T-helper 9 cell (primary cell): ENCODE measurements around the gene CELF1.

Experiments
- DNase-seq: peaks from one replicate; pipeline ENCODE4 v3.0.0-alpha.2; 2020

The CELF1 gene

GRCh38 chr11:47508240-47508957 is 44.5 kb downstream of the CELF1 start:
- no peak for DNase-seq

DNA sequence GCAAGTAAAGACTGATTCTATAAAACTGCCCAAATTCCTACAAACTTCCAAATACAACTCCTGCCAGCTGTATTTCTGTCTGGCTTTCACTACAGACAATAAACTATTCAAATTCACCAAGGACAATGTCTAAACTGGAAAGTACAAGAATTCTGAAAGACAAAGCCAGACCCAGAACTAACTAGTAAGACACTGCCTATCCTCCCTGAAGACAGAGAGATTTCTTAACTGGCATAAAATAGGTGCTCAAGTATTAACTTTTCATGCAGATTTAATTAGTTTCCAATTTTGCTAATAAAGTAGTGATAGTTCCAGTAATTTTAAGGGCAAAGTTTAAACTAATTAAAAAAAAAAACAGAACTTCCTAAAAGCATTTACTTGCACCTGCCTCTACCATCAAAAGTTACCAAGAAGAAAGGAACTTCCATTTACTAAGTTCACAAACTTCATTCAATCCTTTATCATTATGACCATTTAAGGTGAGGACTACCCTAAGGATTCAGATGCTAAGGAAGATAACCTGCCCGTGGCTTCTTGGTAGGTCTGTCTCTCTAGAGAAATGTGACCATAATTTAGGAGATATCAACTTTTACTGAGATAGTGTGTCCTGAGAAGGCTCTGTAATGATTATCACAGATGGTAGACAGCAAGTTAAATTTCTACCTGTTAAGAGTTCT is 45.2 kb downstream of the CELF1 start:
- no peak for DNase-seq

GRCh38 chr11:47506795-47507562 is 46.0 kb downstream of the CELF1 start:
- DNase-seq: no peak

GRCh38 chr11:47506373-47506772 is 46.6 kb downstream of the CELF1 start:
- no peak for DNase-seq

- no peak for DNase-seq
These were observed 48.0 kb downstream of the CELF1 start for GRCh38 chr11:47504910-47505309.

DNA sequence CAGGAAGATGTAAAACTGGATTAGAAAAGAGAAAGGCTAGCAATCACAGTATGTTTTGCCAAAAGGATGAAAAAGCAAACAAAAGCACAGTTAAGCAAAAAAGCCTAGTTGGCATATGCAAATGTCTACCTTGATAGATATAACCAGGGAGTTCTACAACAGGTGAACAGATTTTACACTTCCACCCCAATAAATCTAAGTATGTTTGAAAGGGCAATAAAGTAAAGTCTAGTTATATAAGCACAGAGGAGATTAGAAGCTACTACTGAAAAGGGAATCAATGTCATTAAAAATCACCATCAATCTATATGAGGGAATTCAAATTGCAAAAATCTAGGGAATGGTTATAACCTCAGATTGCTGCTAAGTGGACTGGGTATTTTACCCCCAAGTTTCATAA is 49.7 kb downstream of the CELF1 start:
- DNase-seq: no peak

DNA sequence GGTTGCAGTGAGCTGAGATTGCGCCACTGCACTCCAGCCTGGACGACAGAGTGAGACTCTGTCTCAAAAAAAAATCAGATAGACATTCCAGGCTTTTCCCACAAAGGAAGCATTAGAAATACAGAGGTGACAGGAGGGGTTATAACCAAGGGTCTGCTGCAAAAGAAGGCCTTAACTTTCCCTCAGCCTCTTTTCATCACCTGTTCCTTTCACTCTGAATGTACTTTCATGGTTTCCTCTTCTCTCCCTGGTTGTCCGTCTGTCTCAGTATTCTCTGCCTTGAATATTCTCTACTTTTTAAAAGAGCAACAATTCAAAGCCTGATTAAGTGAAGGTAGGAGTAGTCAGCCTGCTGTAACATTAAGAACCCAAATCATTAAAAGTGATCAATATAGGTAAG is 50.2 kb downstream of the CELF1 start:
- DNase-seq: no peak

DNA sequence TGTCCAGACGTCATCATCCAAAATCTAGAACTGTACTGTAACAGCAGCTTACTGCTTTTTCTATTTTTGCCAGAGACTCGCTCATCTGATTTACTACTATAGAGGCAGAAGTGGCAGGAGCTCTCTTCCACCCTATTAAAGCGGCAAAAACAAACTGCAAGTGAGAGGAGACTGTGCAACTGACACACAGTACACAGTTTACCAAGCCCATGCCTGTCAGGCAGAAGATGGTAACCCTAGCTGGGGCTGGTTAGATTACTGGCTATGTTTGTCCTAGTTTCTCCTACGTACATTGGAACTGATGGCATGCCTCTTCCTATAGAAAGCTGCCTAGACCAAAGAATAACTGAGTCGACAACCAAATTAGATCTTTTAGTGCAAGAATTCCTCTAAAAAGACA is 51.8 kb downstream of the CELF1 start:
- DNase-seq: no peak

DNA sequence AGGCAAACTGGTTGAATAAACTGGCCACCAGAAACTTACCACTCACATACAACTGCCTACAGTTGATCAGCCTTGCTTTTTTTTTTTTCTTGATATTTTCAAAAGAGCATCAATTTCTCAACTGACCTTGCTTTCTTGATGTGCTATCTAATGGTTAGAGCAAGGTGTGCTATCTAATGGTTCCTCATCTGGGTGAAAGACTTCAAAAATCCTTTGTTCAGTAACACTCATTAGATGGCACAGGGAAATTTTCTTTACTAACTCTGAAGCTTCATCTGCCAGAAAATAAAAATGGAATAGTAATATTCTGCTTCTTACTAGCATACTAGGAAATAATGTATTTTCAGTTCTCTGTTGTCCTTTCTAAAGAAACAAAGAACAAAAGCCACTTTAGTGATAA is 52.8 kb downstream of the CELF1 start:
- DNase-seq: no peak

DNA sequence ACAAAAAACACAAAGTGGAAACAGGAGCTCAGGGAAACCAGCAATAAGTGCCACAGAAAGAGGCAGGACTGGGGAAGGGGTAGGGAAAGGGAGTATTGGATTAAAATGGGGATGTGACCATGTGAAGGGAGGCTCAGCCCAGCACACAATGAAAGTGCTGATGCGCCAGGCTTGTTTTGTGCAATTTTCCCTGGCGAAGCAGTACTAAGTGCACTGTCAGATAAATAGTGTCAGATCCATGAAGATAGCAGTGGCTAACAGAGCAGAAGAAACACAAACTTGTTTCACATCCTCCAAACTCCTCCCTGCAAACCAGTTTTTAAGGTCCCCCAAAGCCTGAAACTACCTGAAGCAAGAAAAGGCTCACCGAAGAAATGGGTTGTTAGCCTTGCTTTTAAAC is 53.3 kb downstream of the CELF1 start:
- DNase-seq: no peak

GRCh38 chr11:47499161-47499560 is 53.8 kb downstream of the CELF1 start:
- DNase-seq: no peak

DNA sequence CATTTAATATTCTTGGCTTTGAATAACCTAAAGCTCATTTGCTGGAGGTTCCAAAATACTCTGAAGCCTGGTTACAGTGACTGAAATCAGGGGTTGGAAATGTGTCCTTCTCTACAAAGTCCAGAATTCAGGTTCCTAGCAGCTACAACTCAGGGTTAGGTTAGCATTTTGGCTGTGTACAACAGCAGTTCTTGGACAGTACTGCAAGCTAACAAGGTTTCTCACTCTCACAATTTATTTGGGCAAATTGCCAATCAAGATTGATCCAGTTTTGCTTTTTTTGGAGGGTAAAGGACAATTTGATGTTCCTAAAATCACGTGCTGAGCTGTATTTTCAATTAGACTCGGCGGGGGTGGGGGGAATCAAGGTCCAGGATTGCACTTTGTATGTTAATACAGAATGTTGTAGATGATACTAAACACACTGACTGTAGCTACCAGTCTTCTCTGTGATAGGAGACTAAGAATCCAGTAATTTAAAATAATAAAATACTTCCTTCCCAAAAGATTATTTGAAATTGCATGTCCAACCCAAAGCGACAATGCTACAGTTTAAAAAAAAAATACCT is 54.3 kb downstream of the CELF1 start:
- DNase-seq: no peak

DNA sequence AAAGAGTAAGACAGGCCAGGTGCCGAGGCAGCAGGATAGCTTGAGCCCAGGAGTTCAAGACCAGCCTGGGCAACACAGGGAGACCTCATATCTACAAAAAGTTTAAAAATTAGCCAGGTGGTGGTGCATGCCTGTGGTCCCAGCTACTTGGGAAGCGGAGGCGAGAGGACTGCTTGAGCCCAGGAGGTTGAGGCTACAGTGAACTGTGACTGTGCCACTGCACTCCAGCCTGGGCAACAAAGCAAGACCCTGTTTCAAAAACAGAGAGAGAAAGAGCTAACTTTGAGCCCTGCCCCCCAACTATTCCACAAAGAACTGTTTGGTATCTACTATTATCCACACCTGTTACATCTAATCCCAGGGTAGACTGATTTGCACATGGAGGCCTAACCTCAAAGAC is 54.8 kb downstream of the CELF1 start:
- DNase-seq: no peak

DNA sequence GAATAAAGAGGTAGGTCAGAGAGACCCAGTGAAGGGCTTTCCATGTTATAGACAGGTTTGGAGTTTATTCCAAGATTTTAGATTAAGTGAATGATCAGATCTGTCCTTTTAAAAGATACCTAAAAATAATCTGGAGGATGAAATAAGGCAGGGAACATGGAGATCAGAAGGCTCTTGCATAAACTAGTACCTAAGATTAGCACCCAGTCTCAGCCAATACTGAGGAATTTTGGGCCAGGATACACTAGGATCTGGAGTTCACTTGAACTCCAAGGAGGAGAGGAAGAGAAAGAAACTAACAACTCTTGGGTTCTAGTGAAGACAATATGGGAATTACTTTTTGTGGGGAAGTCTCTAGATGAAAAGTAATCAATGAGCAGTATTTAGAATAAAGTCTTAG is 56.1 kb downstream of the CELF1 start:
- no peak for DNase-seq

- DNase-seq: no peak
These were observed 57.1 kb downstream of the CELF1 start for GRCh38 chr11:47495856-47496217.

GRCh38 chr11:47495011-47495855 is 57.7 kb downstream of the CELF1 start:
- DNase-seq: no peak

- no peak for DNase-seq
These were observed 63.6 kb downstream of the CELF1 start for GRCh38 chr11:47489395-47489755.

DNA sequence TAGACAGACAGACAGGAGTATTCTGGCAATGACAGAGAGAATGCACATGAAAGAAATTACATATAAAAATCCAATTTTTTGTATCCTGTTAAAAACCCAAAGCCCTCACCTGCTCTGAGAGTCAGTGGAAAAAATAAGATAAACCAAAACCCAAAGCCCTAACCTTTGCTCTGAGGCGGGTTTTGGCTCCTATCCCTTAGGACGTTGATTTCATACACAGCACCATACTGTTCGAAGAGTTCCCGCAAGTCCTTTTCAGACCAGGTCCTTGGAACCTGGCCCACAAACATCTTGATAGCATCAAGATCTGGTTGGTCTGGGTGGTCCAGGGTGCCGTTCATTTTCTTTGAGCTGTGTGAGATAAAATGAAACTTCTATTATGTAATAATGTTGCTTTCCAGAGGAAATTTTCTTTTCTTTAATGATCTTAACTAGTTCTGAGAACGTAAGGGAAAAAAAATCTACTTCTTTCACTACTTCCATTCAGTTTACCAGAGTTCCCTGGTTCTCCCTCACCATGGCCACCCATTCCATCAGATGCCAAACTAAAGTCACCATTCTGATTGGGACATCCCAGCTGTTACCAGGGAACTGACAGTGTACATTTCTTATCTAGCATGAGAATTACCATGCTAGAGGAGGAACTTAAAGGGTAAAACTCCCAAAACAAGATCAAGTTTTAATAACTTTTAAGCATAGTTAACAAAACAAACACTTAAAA is 64.1 kb downstream of the CELF1 start:
- no peak for DNase-seq

GRCh38 chr11:47488111-47488510 is 64.8 kb downstream of the CELF1 start:
- DNase-seq: no peak

GRCh38 chr11:47487421-47487820 is 65.5 kb downstream of the CELF1 start:
- no peak for DNase-seq

DNA sequence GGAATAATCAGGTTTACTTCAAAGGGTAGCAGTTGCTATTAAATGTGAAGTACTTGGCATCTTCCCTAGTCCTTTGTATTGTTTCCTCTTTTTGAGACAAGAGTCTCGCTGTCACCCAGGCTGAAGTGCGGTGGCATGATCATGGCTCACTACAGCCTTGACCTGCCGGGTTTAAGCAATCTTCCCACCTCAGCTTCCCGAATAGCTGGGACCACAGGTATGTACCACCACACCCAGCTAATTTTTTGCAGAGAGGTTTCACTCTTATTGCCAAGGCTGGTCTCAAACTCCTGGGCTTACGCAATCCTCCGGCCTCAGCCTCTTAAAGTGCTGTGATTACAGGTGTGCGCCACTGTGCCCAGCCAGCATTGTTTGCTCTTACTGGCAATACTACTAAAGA is 67.8 kb downstream of the CELF1 start:
- DNase-seq: no peak

DNA sequence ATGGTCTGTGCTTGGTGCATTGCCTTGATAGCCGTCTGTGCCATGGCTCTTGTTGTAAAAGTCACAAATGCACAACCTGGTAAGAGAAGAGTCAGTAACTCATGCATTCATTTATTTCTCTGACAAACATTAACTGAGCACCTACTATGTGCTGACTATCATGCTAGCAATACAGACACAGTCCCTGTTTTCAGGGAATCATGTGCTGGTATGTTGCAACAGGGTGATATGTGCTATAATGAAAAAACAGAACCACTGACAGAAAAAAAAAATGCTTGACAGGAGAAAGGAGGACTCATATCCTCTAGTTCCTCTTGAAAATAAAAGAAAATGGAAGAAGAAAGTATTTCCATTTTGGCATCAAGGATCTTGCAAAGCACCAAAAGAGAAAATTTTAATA is 69.5 kb downstream of the CELF1 start:
- no peak for DNase-seq
